Activated T-helper 1 cell treated with anti-CD3 and anti-CD28 coated beads, Interleukin-12 subunit alpha, Interleukin-12 subunit beta, Interleukin-2, Interleukin-4 antibody, amounts not matched to agents 30 ng/mL and 10 ng/mL and 1 ng/mL, durations not matched to agents 14 hours and 24 hours and 36 hours (primary cell): ENCODE results near the gene CDC14A. TPM values are rescaled to one million over a fixed set of nuclear protein-coding genes. Genes with fewer than 3 reads are reported as not detected.
"Not testable (repeated sequence)": the region's sequence is repeated elsewhere in the genome, so short reads cannot be mapped to it uniquely, and the experiment has no call there.

Source experiments
- DNase-seq: peaks from one replicate; pipeline ENCODE4 v3.0.0; 2021; ENCODE audit warnings: low spot score
- H3K27ac Mint-ChIP-seq: one replicate; pipeline ENCODE4 v1.8.0; 2021; ENCODE audit warnings: mild to moderate bottlenecking, mixed read lengths
- H3K27me3 Mint-ChIP-seq: one replicate; pipeline ENCODE4 v1.8.0; 2022; ENCODE audit warnings: mild to moderate bottlenecking, moderate library complexity, mixed read lengths; ENCODE audit not compliant: insufficient read depth
- H3K36me3 Mint-ChIP-seq: one replicate; pipeline ENCODE4 v1.8.0; 2021; ENCODE audit warnings: low read depth, mixed read lengths
- H3K4me1 Mint-ChIP-seq: one replicate; pipeline ENCODE4 v1.8.0; 2021; ENCODE audit warnings: low read depth, mixed read lengths
- H3K4me3 Mint-ChIP-seq: one replicate; pipeline ENCODE4 v1.8.0; 2021; ENCODE audit warnings: mild to moderate bottlenecking, moderate library complexity, mixed read lengths
- H3K9me3 Mint-ChIP-seq: one replicate; pipeline ENCODE4 v1.8.0; 2021; ENCODE audit warnings: mixed read lengths
- intact Hi-C: fragments of 100-400 bp; cut with micrococcal nuclease; formaldehyde crosslinking; loops from one replicate; pipeline ENCODE4 v1.15.1; 2024
- total RNA-seq: library from RNA; stranded (reverse); gene quantifications from 2 replicates; pipeline ENCODE4 v1.2.3, GENCODE V29; 2022

Gene CDC14A
- total RNA-seq, 1 donor from 2014 or later, result 11.2 TPM

GRCh38 chr1:100359139-100359538 lies 6.8 kb downstream of the CDC14A start:
- Mint-ChIP-seq H3K27ac (no peak overlapping the region), H3K27me3 (no peaks in the 10 kb centered on the region), H3K36me3 (peaks cover 45% of the 10 kb centered on the region), H3K4me3 (no peak overlapping the region), H3K9me3 (no peaks in the 10 kb centered on the region), H3K4me1 (peaks cover 62% of the 10 kb centered on the region)
- DNase-seq, result no peak
- intact Hi-C loops, result no loop called here

- H3K27me3 Mint-ChIP-seq, result no peaks in the 10 kb centered on the region
- no peak overlapping the region for H3K4me3 Mint-ChIP-seq
- peaks cover 50% of the 10 kb centered on the region for H3K36me3 Mint-ChIP-seq
- DNase-seq, result no peak
- H3K9me3 Mint-ChIP-seq, result no peaks in the 10 kb centered on the region
- intact Hi-C loops, result no loop called here
- peaks cover 59% of the 10 kb centered on the region for H3K4me1 Mint-ChIP-seq
- H3K27ac Mint-ChIP-seq, result no peak overlapping the region
These were observed 8.6 kb downstream of the CDC14A start for GRCh38 chr1:100360790-100361510.

- H3K36me3 Mint-ChIP-seq, result peaks cover 47% of the 10 kb centered on the region
- intact Hi-C loops, result no loop called here
- H3K9me3 Mint-ChIP-seq, result no peaks in the 10 kb centered on the region
- H3K27me3 Mint-ChIP-seq, result no peaks in the 10 kb centered on the region
- no peak for DNase-seq
- peaks cover 55% of the 10 kb centered on the region for H3K4me1 Mint-ChIP-seq
- H3K27ac Mint-ChIP-seq, result peak overlapping the region; percentile 0
- no peak overlapping the region for H3K4me3 Mint-ChIP-seq
These were observed 9.3 kb downstream of the CDC14A start for GRCh38 chr1:100361511-100362089.

- peaks cover 43% of the 10 kb centered on the region for H3K4me1 Mint-ChIP-seq
- peaks cover 42% of the 10 kb centered on the region for H3K36me3 Mint-ChIP-seq
- no peak overlapping the region for H3K4me3 Mint-ChIP-seq
- no peaks in the 10 kb centered on the region for H3K27me3 Mint-ChIP-seq
- no peak for DNase-seq
- intact Hi-C loops, result no loop called here
- H3K27ac Mint-ChIP-seq, result no peak overlapping the region
- H3K9me3 Mint-ChIP-seq, result no peaks in the 10 kb centered on the region
These were observed 10.6 kb downstream of the CDC14A start for GRCh38 chr1:100362821-100363466.

- Mint-ChIP-seq H3K4me3 (no peak overlapping the region), H3K27ac (no peak overlapping the region), H3K27me3 (no peaks in the 10 kb centered on the region), H3K4me1 (peaks cover 37% of the 10 kb centered on the region), H3K36me3 (peaks cover 41% of the 10 kb centered on the region), H3K9me3 (no peaks in the 10 kb centered on the region)
- no peak for DNase-seq
- intact Hi-C loops, result no loop called here
These were observed 11.5 kb downstream of the CDC14A start for GRCh38 chr1:100363831-100364230.

- no peak overlapping the region for H3K27ac Mint-ChIP-seq
- intact Hi-C loops, result no loop called here
These were observed 12.4 kb downstream of the CDC14A start for GRCh38 chr1:100364697-100365096.

GRCh38 chr1:100366209-100366525 lies 13.9 kb downstream of the CDC14A start:
- Mint-ChIP-seq H3K4me3 (no peak overlapping the region), H3K36me3 (peaks cover 36% of the 10 kb centered on the region), H3K4me1 (peaks cover 25% of the 10 kb centered on the region), H3K9me3 (no peaks in the 10 kb centered on the region), H3K27ac (no peak overlapping the region), H3K27me3 (no peaks in the 10 kb centered on the region)
- intact Hi-C loops, result no loop called here
- no peak for DNase-seq

More at GRCh38 chr1:100364697-100365096, 12.4 kb downstream of the CDC14A start:
- peaks cover 40% of the 10 kb centered on the region for H3K36me3 Mint-ChIP-seq
- no peak overlapping the region for H3K4me3 Mint-ChIP-seq
- H3K27me3 Mint-ChIP-seq, result no peaks in the 10 kb centered on the region
- H3K9me3 Mint-ChIP-seq, result no peaks in the 10 kb centered on the region
- DNase-seq, result no peak
- H3K4me1 Mint-ChIP-seq, result peaks cover 31% of the 10 kb centered on the region

GRCh38 chr1:100369339-100369738 lies 17.0 kb downstream of the CDC14A start:
- peaks cover 39% of the 10 kb centered on the region for H3K36me3 Mint-ChIP-seq
- not testable (repeated sequence) for H3K4me3 Mint-ChIP-seq, H3K27ac Mint-ChIP-seq

GRCh38 chr1:100373953-100374352 lies 21.6 kb downstream of the CDC14A start:
- not testable (repeated sequence) for H3K4me3 Mint-ChIP-seq, DNase-seq, H3K27me3 Mint-ChIP-seq, H3K27ac Mint-ChIP-seq
- Mint-ChIP-seq H3K4me1 (peaks cover 43% of the 10 kb centered on the region), H3K36me3 (peaks cover 39% of the 10 kb centered on the region), H3K9me3 (peaks cover 15% of the 10 kb centered on the region)
- intact Hi-C loops, result loop anchor here (10.0 kb wide), 1 partner anchor 589 kb away; no protein-coding TSS in a partner anchor

More at GRCh38 chr1:100369339-100369738, 17.0 kb downstream of the CDC14A start:
- H3K27me3 Mint-ChIP-seq, DNase-seq, H3K9me3 Mint-ChIP-seq, intact Hi-C loops: not testable (repeated sequence)
- H3K4me1 Mint-ChIP-seq, result peaks cover 27% of the 10 kb centered on the region

GRCh38 chr1:100376890-100377289 lies 24.6 kb downstream of the CDC14A start:
- not testable (repeated sequence) for H3K27ac Mint-ChIP-seq, H3K4me3 Mint-ChIP-seq, DNase-seq, H3K27me3 Mint-ChIP-seq
- Mint-ChIP-seq H3K36me3 (peaks cover 52% of the 10 kb centered on the region), H3K4me1 (peaks cover 60% of the 10 kb centered on the region), H3K9me3 (peaks cover 15% of the 10 kb centered on the region)
- intact Hi-C loops, result loop anchor here (1.0 to 10.0 kb wide), 10 partner anchors 23 to 802 kb away; partner anchors contain the start of genes CDC14A, SASS6 and TRMT13

- no peak for DNase-seq
- intact Hi-C loops, result loop anchor here (1.0 to 10.0 kb wide), 11 partner anchors 10 to 802 kb away; partner anchors contain the start of genes CDC14A, SASS6 and TRMT13
- Mint-ChIP-seq H3K4me1 (peaks cover 55% of the 10 kb centered on the region), H3K27ac (peak overlapping the region; percentile 75), H3K27me3 (peaks cover 2% of the 10 kb centered on the region), H3K36me3 (peaks cover 51% of the 10 kb centered on the region), H3K4me3 (peak overlapping the region; percentile 38), H3K9me3 (peaks cover 15% of the 10 kb centered on the region)
These were observed 25.5 kb downstream of the CDC14A start for GRCh38 chr1:100377590-100378361.

GRCh38 chr1:100378956-100379355 lies 26.6 kb downstream of the CDC14A start:
- peaks cover 56% of the 10 kb centered on the region for H3K4me1 Mint-ChIP-seq

More at GRCh38 chr1:100378956-100379355, 26.6 kb downstream of the CDC14A start:
- intact Hi-C loops, result loop anchor here (1.0 to 10.0 kb wide), 4 partner anchors 8 to 594 kb away; partner anchors contain the start of genes SASS6 and TRMT13
- Mint-ChIP-seq H3K9me3 (peaks cover 11% of the 10 kb centered on the region), H3K27ac (no peak overlapping the region), H3K27me3 (peaks cover 2% of the 10 kb centered on the region), H3K36me3 (peaks cover 51% of the 10 kb centered on the region), H3K4me3 (no peak overlapping the region)
- DNase-seq, result no peak
